ENCODE measurements around the gene UGT1A10. TPM values are rescaled to one million over a fixed set of nuclear protein-coding genes. Genes with fewer than 3 reads are reported as not detected.

Gene UGT1A10
- total and polyA plus RNA-seq, 2 donors (not counting 3 experiments of a cell fraction or from before 2014, with no cell fraction given) = not detected

DNA sequence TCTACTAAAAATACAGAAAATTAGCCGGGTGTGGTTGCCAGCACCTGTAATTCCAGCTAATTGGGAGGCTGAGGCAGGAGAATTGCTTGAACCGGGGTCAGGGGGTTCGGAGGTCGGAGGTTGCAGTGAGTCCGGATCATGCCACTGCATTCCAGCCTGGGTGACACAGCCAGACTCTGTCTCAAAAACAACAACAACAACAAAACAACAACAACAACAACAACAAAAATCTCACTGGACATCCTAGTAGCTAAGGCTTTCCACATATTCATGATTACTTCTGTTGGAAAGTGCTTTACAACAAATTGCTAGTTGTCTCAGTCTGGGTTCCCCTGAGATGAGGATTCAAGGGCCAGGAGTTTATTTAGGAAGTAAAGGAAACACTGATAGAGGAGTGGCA, 137.6 kb downstream of the UGT1A10 start:
- no peak overlapping the region for H3K4me2 ChIP-seq (ENCODE audit: insufficient read depth, low read length)
- no peaks in the 10 kb centered on the region for H3K4me1 ChIP-seq (ENCODE audit: control insufficient read depth, extremely low read depth, insufficient read depth, low read length)
- CTCF ChIA-PET = no interaction called here
- no peak for TF ChIP-seq JUN (IDR thresholded peaks at IDR 0.05; ENCODE audit: borderline replicate concordance, insufficient read depth, insufficient read length, low read depth)
- TF ChIP-seq POLR2AphosphoS5 (IDR thresholded peaks at IDR 0.05; ENCODE audit: insufficient read depth, low read depth, low read length) = no peak
- TF ChIP-seq, protein P1, sequence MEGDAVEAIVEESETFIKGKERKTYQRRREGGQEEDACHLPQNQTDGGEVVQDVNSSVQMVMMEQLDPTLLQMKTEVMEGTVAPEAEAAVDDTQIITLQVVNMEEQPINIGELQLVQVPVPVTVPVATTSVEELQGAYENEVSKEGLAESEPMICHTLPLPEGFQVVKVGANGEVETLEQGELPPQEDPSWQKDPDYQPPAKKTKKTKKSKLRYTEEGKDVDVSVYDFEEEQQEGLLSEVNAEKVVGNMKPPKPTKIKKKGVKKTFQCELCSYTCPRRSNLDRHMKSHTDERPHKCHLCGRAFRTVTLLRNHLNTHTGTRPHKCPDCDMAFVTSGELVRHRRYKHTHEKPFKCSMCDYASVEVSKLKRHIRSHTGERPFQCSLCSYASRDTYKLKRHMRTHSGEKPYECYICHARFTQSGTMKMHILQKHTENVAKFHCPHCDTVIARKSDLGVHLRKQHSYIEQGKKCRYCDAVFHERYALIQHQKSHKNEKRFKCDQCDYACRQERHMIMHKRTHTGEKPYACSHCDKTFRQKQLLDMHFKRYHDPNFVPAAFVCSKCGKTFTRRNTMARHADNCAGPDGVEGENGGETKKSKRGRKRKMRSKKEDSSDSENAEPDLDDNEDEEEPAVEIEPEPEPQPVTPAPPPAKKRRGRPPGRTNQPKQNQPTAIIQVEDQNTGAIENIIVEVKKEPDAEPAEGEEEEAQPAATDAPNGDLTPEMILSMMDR (IDR thresholded peaks at IDR 0.05; ENCODE audit: extremely low read depth in 1 of 2, insufficient read depth in 1 of 2, low read depth in 1 of 2, low read length in 2 of 2) = no peak
- no peak overlapping the region for H3K4me3 ChIP-seq (replicated peaks in 1 of 3; ENCODE audit: insufficient read depth in 1 of 3, low read depth in 1 of 3, low read length in 3 of 3)
- no peaks in the 10 kb centered on the region for H3K79me2 ChIP-seq (ENCODE audit: control insufficient read depth, insufficient read depth, low read length)
- intact Hi-C loops (cut with micrococcal nuclease) = loop anchor here (2.0 kb wide), 1 partner anchor 325 kb away; no protein-coding TSS in a partner anchor
- H4K20me1 ChIP-seq (replicated peaks; ENCODE audit: control insufficient read depth, extremely low read depth, insufficient read depth, low read length) = no peaks in the 10 kb centered on the region
- H2AFZ ChIP-seq (ENCODE audit: low read depth, low read length) = no peak overlapping the region
- H3K27me3 ChIP-seq (ENCODE audit: control insufficient read depth in 2 of 2, insufficient read depth in 2 of 2, low read length in 2 of 2) = no peaks in the 10 kb centered on the region
- POLR2A ChIA-PET = no interaction called here
- dilution Hi-C loops (cut with MboI; ENCODE audit: extremely low pct_ligation_motif_present, low sequenced_read_pairs) = no loop called here
- H3K9me3 ChIP-seq (replicated peaks; ENCODE audit: control insufficient read depth, insufficient read depth, low read length) = no peaks in the 10 kb centered on the region
- no peaks in the 10 kb centered on the region for H3K9me1 ChIP-seq (replicated peaks; ENCODE audit: control insufficient read depth, extremely low read depth, insufficient read depth, low read length)
- FAIRE-seq (no peak), DNase-seq (ENCODE audit: low read depth, low spot score) (no peak)
- BruUV-seq (replicated peaks) = no TSS peak
- H3K27ac ChIP-seq (ENCODE audit: insufficient read depth, low read depth, low read length) = no peak overlapping the region
- H3K36me3 ChIP-seq (ENCODE audit: control insufficient read depth in 2 of 2, extremely low read depth in 1 of 2, insufficient read depth in 2 of 2, low read length in 2 of 2) = no peaks in the 10 kb centered on the region
- no peak overlapping the region for H3K9ac ChIP-seq (replicated peaks; ENCODE audit: extremely low read depth, insufficient read depth, low read length)

DNA sequence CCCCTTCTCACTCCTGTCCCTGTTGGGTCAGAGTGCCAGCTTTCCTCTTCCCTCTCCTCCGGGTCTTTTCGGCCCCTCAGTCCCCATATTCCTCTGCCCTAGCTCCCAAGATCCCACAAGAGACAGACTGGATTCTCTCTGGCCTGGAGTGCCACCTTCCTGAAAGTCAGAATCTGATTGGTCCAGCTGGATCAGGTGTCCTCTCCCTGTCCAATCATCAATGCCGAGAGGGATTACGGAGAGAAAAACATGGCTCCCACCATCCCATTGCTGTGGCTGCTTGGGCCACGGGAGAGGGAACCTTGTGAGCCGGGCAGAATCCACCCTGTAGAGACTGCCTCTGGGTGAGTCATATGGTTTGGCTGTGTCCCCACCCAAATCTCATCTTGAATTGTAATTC, 139.2 kb downstream of the UGT1A10 start:
- TF ChIP-seq, protein P1 (IDR thresholded peaks at IDR 0.05; ENCODE audit: extremely low read depth in 1 of 2, insufficient read depth in 1 of 2, low read depth in 1 of 2, low read length in 2 of 2) = no peak
- ChIA-PET POLR2A (no interaction called here), CTCF (interaction anchor here (0.7 kb wide), 1 partner anchor 1698 kb away, joined by 3 read pairs; no protein-coding TSS in a partner anchor)
- intact Hi-C loops (cut with micrococcal nuclease) (no loop called here), dilution Hi-C loops (cut with MboI; ENCODE audit: extremely low pct_ligation_motif_present, low sequenced_read_pairs) (no loop called here)
- no peak overlapping the region for H3K27ac ChIP-seq (ENCODE audit: insufficient read depth, low read depth, low read length)
- H3K79me2 ChIP-seq (ENCODE audit: control insufficient read depth, insufficient read depth, low read length) = no peaks in the 10 kb centered on the region
- H4K20me1 ChIP-seq (replicated peaks; ENCODE audit: control insufficient read depth, extremely low read depth, insufficient read depth, low read length) = no peaks in the 10 kb centered on the region
- DNase-seq (ENCODE audit: low read depth, low spot score) = no peak
- no peaks in the 10 kb centered on the region for H3K27me3 ChIP-seq (ENCODE audit: control insufficient read depth in 2 of 2, insufficient read depth in 2 of 2, low read length in 2 of 2)
- H3K4me3 ChIP-seq (replicated peaks in 1 of 3; ENCODE audit: insufficient read depth in 1 of 3, low read depth in 1 of 3, low read length in 3 of 3) = no peak overlapping the region
- no peaks in the 10 kb centered on the region for H3K36me3 ChIP-seq (ENCODE audit: control insufficient read depth in 2 of 2, extremely low read depth in 1 of 2, insufficient read depth in 2 of 2, low read length in 2 of 2)
- BruUV-seq (replicated peaks) = no TSS peak
- H3K4me1 ChIP-seq (ENCODE audit: control insufficient read depth, extremely low read depth, insufficient read depth, low read length) = no peaks in the 10 kb centered on the region
- H2AFZ ChIP-seq (ENCODE audit: low read depth, low read length) = no peak overlapping the region
- FAIRE-seq = no peak
- no peak overlapping the region for H3K4me2 ChIP-seq (ENCODE audit: insufficient read depth, low read length)
- no peaks in the 10 kb centered on the region for H3K9me1 ChIP-seq (replicated peaks; ENCODE audit: control insufficient read depth, extremely low read depth, insufficient read depth, low read length)
- H3K9me3 ChIP-seq (replicated peaks; ENCODE audit: control insufficient read depth, insufficient read depth, low read length) = no peaks in the 10 kb centered on the region
- no peak overlapping the region for H3K9ac ChIP-seq (replicated peaks; ENCODE audit: extremely low read depth, insufficient read depth, low read length)
